GM12873 (cell line): ENCODE data around the gene HSPB7.

ENCODE experiments used
- TF ChIP-seq, protein P1 (sequence below): IDR thresholded peaks from 2 replicates; pipeline ENCODE4 v1.5.1; 2012; ENCODE audit warnings: low read depth, mild to moderate bottlenecking, moderate library complexity, low read length, control low read depth; ENCODE audit not compliant: insufficient read depth; ENCODE audit errors: missing control alignments

Gene HSPB7

DNA sequence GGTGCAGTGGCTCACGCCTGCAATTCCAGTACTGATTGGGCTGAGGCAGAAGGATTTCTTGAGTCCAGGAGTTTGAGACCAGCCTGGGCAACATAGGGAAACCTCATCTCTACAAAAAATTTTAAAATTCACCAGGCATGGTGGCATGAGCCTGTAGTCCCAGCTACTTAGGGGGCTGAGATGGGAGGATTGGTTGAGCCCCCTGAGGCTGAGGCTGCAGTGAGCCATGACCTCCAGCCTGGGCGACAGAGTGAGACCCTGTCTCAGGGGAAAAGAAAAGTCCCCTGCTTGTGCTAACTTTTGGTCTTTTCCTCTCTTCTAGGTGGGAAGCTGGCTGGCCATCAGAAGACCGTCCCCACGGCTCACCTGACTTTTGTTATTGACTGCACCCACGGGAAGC, 12.2 kb downstream of the HSPB7 start:
- TF ChIP-seq, protein P1, sequence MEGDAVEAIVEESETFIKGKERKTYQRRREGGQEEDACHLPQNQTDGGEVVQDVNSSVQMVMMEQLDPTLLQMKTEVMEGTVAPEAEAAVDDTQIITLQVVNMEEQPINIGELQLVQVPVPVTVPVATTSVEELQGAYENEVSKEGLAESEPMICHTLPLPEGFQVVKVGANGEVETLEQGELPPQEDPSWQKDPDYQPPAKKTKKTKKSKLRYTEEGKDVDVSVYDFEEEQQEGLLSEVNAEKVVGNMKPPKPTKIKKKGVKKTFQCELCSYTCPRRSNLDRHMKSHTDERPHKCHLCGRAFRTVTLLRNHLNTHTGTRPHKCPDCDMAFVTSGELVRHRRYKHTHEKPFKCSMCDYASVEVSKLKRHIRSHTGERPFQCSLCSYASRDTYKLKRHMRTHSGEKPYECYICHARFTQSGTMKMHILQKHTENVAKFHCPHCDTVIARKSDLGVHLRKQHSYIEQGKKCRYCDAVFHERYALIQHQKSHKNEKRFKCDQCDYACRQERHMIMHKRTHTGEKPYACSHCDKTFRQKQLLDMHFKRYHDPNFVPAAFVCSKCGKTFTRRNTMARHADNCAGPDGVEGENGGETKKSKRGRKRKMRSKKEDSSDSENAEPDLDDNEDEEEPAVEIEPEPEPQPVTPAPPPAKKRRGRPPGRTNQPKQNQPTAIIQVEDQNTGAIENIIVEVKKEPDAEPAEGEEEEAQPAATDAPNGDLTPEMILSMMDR: no peak

DNA sequence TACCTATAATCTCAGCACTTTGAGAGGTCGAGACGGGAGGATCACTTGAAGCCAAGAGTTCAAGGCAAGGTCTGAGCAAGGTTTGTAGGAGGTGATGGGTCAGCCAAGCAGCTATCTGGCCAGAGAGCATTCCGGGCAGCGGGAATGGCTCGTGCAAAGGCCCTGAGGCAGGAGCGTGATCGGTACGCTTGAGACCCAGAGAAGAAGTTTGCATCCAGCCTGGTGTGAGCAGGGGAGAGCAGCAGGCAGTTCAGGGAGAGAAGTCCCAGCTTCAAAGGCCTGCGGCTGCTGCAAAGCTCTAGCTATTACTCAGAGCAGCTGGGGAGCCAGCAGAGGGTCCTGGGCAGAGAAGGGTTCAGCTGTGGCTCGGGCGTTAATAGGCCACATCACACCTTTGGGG, 18.9 kb downstream of the HSPB7 start:
- TF ChIP-seq, protein P1: no peak

DNA sequence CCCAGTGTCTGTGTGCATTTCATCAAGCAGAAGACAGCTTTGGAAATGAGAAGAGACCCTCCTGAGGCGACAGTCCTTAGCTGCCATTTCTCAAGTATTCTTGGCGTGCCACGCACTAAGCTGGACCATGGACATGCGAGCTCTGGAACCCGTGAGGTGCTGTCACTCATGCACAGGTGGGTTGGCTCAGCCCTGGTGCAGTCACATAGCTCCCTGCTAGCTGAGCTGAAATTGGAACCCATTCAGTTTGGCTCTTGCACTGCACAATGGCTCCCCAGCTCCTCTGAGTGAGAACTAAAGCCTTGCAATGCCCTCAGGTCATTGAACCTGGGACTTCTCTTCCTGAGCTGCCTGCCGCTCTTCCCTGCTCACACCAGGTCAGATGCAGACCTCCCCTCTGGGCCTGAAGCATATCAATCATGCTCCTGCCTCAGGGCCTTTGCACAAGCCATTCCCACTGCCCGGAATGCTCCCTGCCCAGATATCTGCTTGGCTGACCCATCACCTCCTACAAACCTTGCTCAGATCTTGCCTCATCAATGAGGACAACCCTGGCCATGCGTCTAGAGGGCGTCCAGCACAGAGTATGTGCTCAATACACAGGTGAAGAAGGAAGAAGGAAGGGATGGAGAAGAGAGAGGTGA, 20.1 kb downstream of the HSPB7 start:
- TF ChIP-seq, protein P1: no peak

DNA sequence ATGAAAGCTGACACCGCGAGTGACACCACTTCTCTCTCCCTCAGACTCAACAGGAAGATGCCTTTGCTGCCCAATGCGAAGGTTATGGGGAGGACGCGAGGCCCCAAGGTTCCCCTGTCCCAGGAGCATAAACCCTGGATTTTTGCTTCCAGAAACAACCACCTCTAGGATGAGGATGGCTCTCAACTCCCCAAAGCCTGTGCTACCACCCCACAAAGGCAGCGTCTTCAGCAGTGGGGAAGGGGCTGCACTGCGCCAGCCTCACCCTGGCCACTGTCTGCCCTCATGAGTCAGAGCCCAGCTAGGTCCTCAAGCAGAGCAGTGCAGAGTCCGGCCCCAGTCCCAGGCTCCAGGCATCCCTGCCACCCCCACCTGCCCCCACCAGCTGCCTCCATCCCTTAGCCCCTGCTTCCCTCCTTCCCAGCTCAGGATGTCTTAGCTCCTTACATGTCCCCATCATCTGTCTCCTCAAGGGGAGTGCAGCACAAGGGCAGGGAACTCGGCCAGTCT, 20.7 kb downstream of the HSPB7 start:
- TF ChIP-seq, protein P1: no peak

DNA sequence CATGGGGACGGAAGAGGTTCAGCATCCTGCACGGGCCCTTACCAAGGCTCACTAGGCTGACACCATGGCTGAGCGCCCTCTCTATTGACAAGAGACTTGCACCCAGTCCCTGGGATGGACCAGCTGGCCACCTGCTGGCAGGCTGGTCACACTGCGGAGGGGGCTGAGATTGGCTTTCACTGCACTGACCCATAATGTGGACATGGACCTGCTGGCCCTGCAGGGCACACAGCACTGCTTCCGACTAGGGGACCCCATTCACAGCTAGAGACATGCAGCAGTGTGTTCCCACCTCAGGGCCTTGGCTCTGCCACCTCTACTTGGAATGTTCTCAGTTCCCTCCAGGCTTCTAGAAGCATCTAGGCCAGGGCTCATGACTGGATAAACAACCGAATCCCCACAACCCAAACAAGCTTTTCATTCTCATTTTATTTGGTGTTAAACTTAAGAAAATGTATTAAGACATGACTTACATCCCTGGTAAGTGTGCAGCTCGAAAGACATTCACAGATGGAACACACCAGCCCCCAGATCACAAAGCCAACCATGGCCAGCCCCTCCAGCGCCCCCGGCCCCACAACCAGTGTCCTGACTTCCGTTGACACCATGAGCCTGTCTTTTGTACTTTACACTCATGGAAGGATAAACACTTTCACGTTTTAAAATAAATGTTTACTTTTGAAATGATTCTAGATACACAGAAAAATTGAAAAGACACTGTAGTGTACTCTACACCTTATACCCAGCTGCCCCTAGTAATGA, 23.1 kb downstream of the HSPB7 start:
- TF ChIP-seq, protein P1: peak; percentile 81

DNA sequence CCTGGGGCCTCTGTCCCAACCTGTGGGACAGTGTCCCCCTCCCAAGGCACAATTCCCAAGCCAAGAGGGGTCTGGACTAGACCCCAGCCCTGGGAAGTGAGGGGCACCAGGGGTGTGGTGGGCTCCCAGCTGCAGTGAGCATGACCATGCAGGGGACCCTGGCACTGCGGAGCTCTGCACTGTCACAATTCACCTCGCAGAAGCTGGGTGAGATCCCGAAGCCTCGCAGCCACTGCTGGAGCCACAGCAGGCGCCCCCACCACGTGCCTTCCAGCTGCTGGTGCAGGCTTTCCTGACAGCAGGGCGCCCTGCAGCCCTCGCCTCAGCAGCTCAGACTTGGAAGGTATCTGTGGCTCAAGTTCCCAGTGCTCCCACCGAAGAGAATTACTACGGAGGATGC, 23.8 kb downstream of the HSPB7 start:
- TF ChIP-seq, protein P1: no peak

DNA sequence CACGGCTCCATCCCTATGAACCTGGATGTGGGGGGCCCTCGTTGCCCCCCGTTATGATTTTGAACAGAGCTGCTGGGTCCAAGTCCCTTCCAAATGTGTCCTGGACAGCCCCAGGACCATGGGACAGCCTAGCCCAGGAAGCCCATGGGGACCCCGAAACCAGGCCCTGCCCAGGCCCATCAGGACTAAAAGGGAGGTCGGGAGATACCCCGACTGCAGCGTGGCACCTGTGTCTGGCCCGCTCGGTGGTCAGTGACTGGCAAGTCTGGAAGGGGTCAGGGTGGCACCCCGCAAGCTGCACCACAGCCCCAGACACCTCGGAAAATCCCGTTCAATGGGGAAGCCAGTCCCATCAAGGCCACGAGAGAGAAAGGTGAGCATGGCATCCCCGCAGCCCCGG, 24.2 kb downstream of the HSPB7 start:
- TF ChIP-seq, protein P1: no peak
